SK-N-MC (cell line): ENCODE data around the gene AOC3.

Source experiments
- EZH2 ChIP-seq: fragments of 200-600 bp; sonication (generic); IDR thresholded peaks from one replicate; pipeline ENCODE4 v1.6.1; 2017; ENCODE audit warnings: antibody characterized with exemption
- FOXP2 ChIP-seq: optimal IDR thresholded peaks from 2 replicates; pipeline ENCODE3; 2011; ENCODE audit warnings: mild to moderate bottlenecking, moderate library complexity; ENCODE audit not compliant: insufficient read depth; ENCODE audit errors: extremely low read length, control extremely low read depth
- POLR2AphosphoS5 ChIP-seq: IDR thresholded peaks from 2 replicates; pipeline ENCODE4 v1.6.1; 2012; ENCODE audit warnings: mild to moderate bottlenecking, low read depth, low read length, borderline replicate concordance

GRCh38 chr17:42857389-42857788, 6.4 kb downstream of the AOC3 start:
- TF ChIP-seq FOXP2 (no peak), EZH2 (no peak), POLR2AphosphoS5 (no peak)
